Trophoblast cell (in vitro differentiated cells and primary cell): ENCODE measurements around the gene C13orf46.

Experiments used
- DNase-seq, 2 donors: peaks; one replicate each; pipeline ENCODE4 v3.0.0-alpha.2; 2016
- H2AFZ ChIP-seq: 2 replicates; pipeline ENCODE4 v1.6.1; 2013; ENCODE audit warnings: low read length, moderate library complexity, mild to moderate bottlenecking; ENCODE audit not compliant: insufficient read depth, poor library complexity
- H2AK5ac ChIP-seq: 2 replicates; pipeline ENCODE4 v1.6.1; 2013; ENCODE audit warnings: mild to moderate bottlenecking, low read length
- H2BK120ac ChIP-seq: 2 replicates; pipeline ENCODE4 v1.6.1; 2013; ENCODE audit warnings: low read length, mild to moderate bottlenecking, moderate library complexity; ENCODE audit not compliant: insufficient read depth, poor library complexity
- H2BK12ac ChIP-seq: 2 replicates; pipeline ENCODE4 v1.6.1; 2013; ENCODE audit warnings: mild to moderate bottlenecking, low read length, moderate library complexity
- H2BK5ac ChIP-seq: 2 replicates; pipeline ENCODE4 v1.6.1; 2013; ENCODE audit warnings: low read length, low read depth, moderate library complexity, mild to moderate bottlenecking; ENCODE audit not compliant: poor library complexity
- H3K14ac ChIP-seq: 2 replicates; pipeline ENCODE4 v1.6.1; 2013; ENCODE audit warnings: mild to moderate bottlenecking, low read length
- H3K18ac ChIP-seq: 2 replicates; pipeline ENCODE4 v1.6.1; 2013; ENCODE audit warnings: mild to moderate bottlenecking, low read length
- H3K23ac ChIP-seq: 2 replicates; pipeline ENCODE4 v1.6.1; 2013; ENCODE audit warnings: low read length
- H3K27ac ChIP-seq: 2 replicates; pipeline ENCODE4 v1.5.1; 2013; ENCODE audit warnings: low read depth, mild to moderate bottlenecking, inconsistent platforms, low read length, moderate library complexity
- H3K27me3 ChIP-seq: 2 replicates; pipeline ENCODE4 v1.6.1; 2013; ENCODE audit warnings: inconsistent platforms, mild to moderate bottlenecking, low read length, moderate library complexity; ENCODE audit not compliant: insufficient read depth
- H3K36me3 ChIP-seq, 2 experiments: 1 replicate in 1 of 2; 2 replicates in 1 of 2; pipeline ENCODE4 v1.6.1; 2013; ENCODE audit warnings: low read length in 2 of 2, mild to moderate bottlenecking in 2 of 2, moderate library complexity in 1 of 2; ENCODE audit not compliant: insufficient read depth in 2 of 2, control insufficient read depth in 1 of 2
- H3K4ac ChIP-seq: 2 replicates; pipeline ENCODE4 v1.6.1; 2013; ENCODE audit warnings: low read depth, mild to moderate bottlenecking, low read length, moderate library complexity
- H3K4me1 ChIP-seq, 2 experiments: 1 replicate in 1 of 2; 2 replicates in 1 of 2; pipeline ENCODE4 v1.6.1; 2013; ENCODE audit warnings: low read length in 2 of 2, mild to moderate bottlenecking in 2 of 2, moderate library complexity in 1 of 2; ENCODE audit not compliant: insufficient read depth in 2 of 2, control insufficient read depth in 1 of 2
- H3K4me2 ChIP-seq: 2 replicates; pipeline ENCODE4 v1.6.1; 2013; ENCODE audit warnings: inconsistent platforms, mild to moderate bottlenecking, low read length, moderate library complexity
- H3K4me3 ChIP-seq: 2 replicates; pipeline ENCODE4 v1.5.1; 2013; ENCODE audit warnings: mild to moderate bottlenecking, low read depth, low read length, inconsistent platforms
- H3K79me1 ChIP-seq: one replicate; pipeline ENCODE4 v1.6.1; 2013; ENCODE audit warnings: low read length
- H3K79me2 ChIP-seq: 2 replicates; pipeline ENCODE4 v1.6.1; 2013; ENCODE audit warnings: low read length, mild to moderate bottlenecking; ENCODE audit not compliant: control insufficient read depth, insufficient read depth, poor library complexity
- H3K9ac ChIP-seq: 2 replicates; pipeline ENCODE4 v1.6.1; 2013; ENCODE audit warnings: mild to moderate bottlenecking, low read length
- H3K9me3 ChIP-seq: 2 replicates; pipeline ENCODE4 v1.6.1; 2013; ENCODE audit warnings: low read depth, mild to moderate bottlenecking, control low read depth, inconsistent platforms, low read length; ENCODE audit not compliant: insufficient read depth
- H4K12ac ChIP-seq: 2 replicates; pipeline ENCODE4 v1.6.1; 2013; ENCODE audit warnings: low read depth, mild to moderate bottlenecking, low read length, moderate library complexity
- H4K8ac ChIP-seq: 2 replicates; pipeline ENCODE4 v1.6.1; 2013; ENCODE audit warnings: low read depth, mild to moderate bottlenecking, low read length, moderate library complexity
- H4K91ac ChIP-seq: one replicate; pipeline ENCODE4 v1.6.1; 2013; ENCODE audit warnings: low read depth, mild to moderate bottlenecking, low read length, moderate library complexity
- WGBS: extraction: QIAGEN DNeasy Blood & Tissue Kit; methylation state at CpG from one replicate; pipeline ENCODE4 v1.1.7; 2013; ENCODE audit warnings: missing lambda C conversion rate; ENCODE audit not compliant: insufficient read length, insufficient coverage; ENCODE audit errors: extremely low coverage; 5-methylcytosine and 5-hydroxymethylcytosine counted together

The C13orf46 gene

DNA sequence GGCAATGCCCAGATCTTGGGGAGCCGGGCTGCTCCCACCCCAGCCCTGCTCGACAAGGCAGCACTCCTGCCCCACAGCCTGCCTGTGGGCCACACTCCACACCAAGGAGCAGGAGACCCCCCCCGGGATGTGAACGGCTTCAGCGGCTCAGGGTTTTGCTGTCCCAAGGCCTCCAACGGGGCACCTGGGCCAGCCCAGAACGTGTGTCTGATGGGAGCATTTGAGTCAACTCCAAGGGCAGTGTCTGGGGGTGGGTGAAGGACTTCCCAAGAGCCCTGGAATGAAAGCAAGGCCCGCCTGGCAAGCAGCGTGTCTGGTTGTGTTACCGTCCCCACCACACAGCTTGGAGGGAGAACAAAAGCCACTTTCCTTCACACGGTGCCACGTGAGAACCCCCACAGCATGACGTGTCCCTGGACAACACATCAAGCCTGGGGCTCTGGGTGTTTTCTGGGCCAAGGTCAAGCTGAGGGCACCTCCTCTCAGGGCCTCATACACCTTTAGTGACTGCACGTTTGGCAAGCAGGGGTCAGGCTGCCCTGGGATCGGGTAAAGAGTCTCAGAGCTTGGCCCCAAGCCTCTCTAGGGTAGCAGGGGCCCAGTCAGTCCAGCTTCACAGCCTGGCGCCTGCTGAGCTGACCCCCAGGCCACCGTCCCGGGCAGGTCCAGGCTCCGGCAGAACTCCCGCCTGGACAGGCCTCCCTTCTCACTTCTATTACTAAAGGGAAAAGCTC, 6.0 kb downstream of the C13orf46 start:
- H2AFZ ChIP-seq: no peak overlapping the region
- H2AK5ac ChIP-seq: no peak overlapping the region
- H2BK12ac ChIP-seq: no peak overlapping the region
- no peak overlapping the region for H3K4ac ChIP-seq
- H3K4me3 ChIP-seq: no peak overlapping the region
- H3K27me3 ChIP-seq: no peaks in the 10 kb centered on the region
- H2BK120ac ChIP-seq: no peak overlapping the region
- no peak overlapping the region for H4K91ac ChIP-seq
- H3K23ac ChIP-seq: no peak overlapping the region
- WGBS: no CpG with 5 or more reads among the region's 20 CpGs
- H4K8ac ChIP-seq: no peak overlapping the region
- peaks cover 0 to 4% of the 10 kb centered on the region in 2 experiments for H3K36me3 ChIP-seq
- no peaks in the 10 kb centered on the region for H3K79me1 ChIP-seq
- no peak overlapping the region for H4K12ac ChIP-seq
- no peak overlapping the region for H3K18ac ChIP-seq
- no peaks in the 10 kb centered on the region for H3K4me1 ChIP-seq
- H3K79me2 ChIP-seq: no peaks in the 10 kb centered on the region
- DNase-seq: no peak
- H3K14ac ChIP-seq: no peak overlapping the region
- no peak overlapping the region for H2BK5ac ChIP-seq
- H3K9ac ChIP-seq: no peak overlapping the region
- H3K4me2 ChIP-seq: no peak overlapping the region
- no peak overlapping the region for H3K27ac ChIP-seq
- peaks cover 22% of the 10 kb centered on the region for H3K9me3 ChIP-seq

DNA sequence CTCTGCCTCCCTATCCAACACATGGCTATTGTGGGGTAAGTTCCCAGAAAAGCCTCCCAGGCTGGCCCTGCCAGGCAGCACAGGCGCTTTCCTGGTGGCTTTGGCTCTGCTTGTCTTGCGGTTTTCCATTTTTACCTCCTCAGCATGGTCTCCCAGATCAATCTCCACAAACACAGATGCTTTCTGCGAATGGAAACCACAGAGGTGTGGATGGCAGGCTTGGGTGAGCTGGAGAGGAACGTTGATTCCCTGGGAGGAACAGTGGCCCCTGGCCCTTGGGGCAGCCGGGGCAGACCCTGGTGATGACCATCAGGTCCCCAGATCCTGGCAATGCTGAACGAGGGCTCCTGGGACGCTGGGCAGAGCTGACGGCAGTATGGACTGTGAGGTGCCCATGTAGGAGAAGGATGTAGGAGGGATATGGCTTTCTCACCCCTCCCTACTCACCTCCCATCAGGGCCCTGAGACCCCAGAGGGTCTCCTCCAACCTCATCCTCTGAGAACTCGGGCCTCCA, 6.6 kb downstream of the C13orf46 start:
- Histone ChIP-seq H2BK5ac (no peak overlapping the region), H3K4me2 (no peak overlapping the region), H3K27me3 (no peaks in the 10 kb centered on the region), H3K9ac (no peak overlapping the region), H3K79me1 (no peaks in the 10 kb centered on the region), H3K9me3 (peaks cover 22% of the 10 kb centered on the region), H3K79me2 (no peaks in the 10 kb centered on the region), H2AK5ac (no peak overlapping the region), H3K4ac (no peak overlapping the region), H4K12ac (no peak overlapping the region), H3K36me3 (peaks cover 0 to 4% of the 10 kb centered on the region in 2 experiments), H2AFZ (no peak overlapping the region), H3K23ac (no peak overlapping the region), H3K18ac (no peak overlapping the region), H3K14ac (no peak overlapping the region), H4K8ac (no peak overlapping the region), H2BK120ac (no peak overlapping the region), H2BK12ac (no peak overlapping the region), H3K4me3 (no peak overlapping the region), H3K27ac (no peak overlapping the region), H3K4me1 (no peaks in the 10 kb centered on the region), H4K91ac (no peak overlapping the region)
- no CpG with 5 or more reads among the region's 9 CpGs for WGBS
- no peak for DNase-seq

DNA sequence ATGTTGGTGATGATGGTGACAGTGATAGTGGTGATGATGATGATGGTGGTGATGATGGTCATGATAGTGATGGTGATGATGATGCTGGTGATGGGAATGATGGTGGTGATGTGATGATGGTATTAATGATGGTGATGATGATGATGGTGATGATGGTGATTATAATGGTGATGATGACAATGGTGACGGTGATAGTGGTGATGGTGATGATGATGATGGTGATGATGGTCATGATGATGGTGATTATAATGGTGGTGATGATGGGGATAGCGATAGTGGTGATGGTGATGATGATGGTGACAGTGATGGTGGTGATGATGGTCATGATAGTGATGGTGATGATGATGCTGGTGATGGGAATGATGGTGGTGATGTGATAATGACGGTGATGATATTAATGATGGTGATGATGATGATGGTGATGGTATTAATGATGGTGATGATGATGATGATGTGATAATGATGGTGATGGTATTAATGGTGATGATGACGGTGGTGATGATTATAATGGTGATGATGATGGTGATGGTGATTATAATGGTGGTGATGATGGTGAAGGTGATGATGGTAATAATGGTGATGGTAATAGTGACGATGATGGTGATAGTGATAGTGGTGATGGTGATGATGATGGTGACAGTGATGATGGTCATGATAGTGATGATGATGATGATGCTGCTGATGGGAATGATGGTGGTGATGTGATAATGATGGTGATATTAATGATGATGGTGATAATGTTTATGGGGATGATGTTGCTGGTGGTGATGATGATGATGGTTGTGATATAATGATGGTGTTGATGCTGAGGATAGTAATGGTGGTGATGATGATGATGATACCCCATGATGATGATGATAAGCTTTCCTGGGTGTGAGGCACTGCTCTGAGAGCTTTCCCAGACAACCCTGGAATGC, 7.7 kb downstream of the C13orf46 start:
- Histone ChIP-seq H3K4me1 (no peaks in the 10 kb centered on the region), H3K4me2 (no peak overlapping the region), H3K9me3 (peaks cover 25% of the 10 kb centered on the region), H3K23ac (no peak overlapping the region), H3K36me3 (peaks cover 0 to 4% of the 10 kb centered on the region in 2 experiments), H2AFZ (no peak overlapping the region), H3K4ac (no peak overlapping the region), H3K27me3 (no peaks in the 10 kb centered on the region), H3K27ac (no peak overlapping the region), H3K14ac (no peak overlapping the region), H3K9ac (no peak overlapping the region), H4K8ac (no peak overlapping the region), H3K18ac (no peak overlapping the region), H3K4me3 (no peak overlapping the region), H3K79me2 (no peaks in the 10 kb centered on the region), H4K91ac (no peak overlapping the region), H2BK120ac (no peak overlapping the region), H2BK12ac (no peak overlapping the region), H3K79me1 (no peaks in the 10 kb centered on the region), H4K12ac (no peak overlapping the region), H2AK5ac (no peak overlapping the region), H2BK5ac (no peak overlapping the region)
- no peak for DNase-seq
- 100% methylated on average over 1 of the region's 5 CpGs for WGBS

DNA sequence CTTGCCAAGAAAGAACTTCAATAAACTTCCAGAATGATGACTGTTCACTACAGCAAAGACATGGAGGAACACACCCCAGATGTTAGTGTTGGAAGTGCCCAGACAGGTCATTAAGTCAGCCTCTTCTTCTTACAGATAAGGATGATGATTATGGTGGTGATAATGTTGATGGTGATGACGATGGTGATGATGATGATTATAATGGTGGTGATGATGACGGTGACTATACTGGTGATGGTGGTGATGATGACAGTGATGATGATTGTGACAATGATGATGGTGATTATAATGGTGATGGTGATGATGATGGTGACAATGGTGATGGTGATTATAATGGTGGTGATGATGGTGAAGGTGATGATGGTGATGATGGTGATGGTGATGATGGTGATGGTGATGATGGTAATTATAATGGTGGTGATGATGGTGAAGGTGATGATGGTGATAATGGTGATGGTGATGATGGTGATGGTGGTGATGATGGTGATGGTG, 8.4 kb downstream of the C13orf46 start:
- no CpG with 5 or more reads among the region's 2 CpGs for WGBS
- no peak for DNase-seq
- Histone ChIP-seq H3K14ac (no peak overlapping the region), H2BK120ac (no peak overlapping the region), H3K4me2 (no peak overlapping the region), H3K4me1 (no peaks in the 10 kb centered on the region), H3K9me3 (peaks cover 25% of the 10 kb centered on the region), H4K91ac (no peak overlapping the region), H3K23ac (no peak overlapping the region), H4K12ac (no peak overlapping the region), H2AFZ (no peak overlapping the region), H3K27me3 (no peaks in the 10 kb centered on the region), H3K36me3 (peaks cover 0 to 4% of the 10 kb centered on the region in 2 experiments), H2BK5ac (no peak overlapping the region), H3K4me3 (no peak overlapping the region), H3K18ac (no peak overlapping the region), H4K8ac (no peak overlapping the region), H3K27ac (no peak overlapping the region), H3K4ac (no peak overlapping the region), H3K79me2 (no peaks in the 10 kb centered on the region), H2AK5ac (no peak overlapping the region), H3K79me1 (no peaks in the 10 kb centered on the region), H2BK12ac (no peak overlapping the region), H3K9ac (no peak overlapping the region)
